Thymus (tissue), 11 donors: ENCODE data around the gene WDR64. TPM values are rescaled to one million over a fixed set of nuclear protein-coding genes. Genes with fewer than 3 reads are reported as not detected.
"Not testable (repeated sequence)": the region's sequence is repeated elsewhere in the genome, so short reads cannot be mapped to it uniquely, and the experiment has no call there.

Source experiments
- DNase-seq, 9 donors: peaks; one replicate each; pipeline ENCODE4 v3.0.0-alpha.2; 2013; ENCODE audit warnings: low spot score in 9 of 9, low read depth in 6 of 9, missing footprints in 1 of 9
- H3K27ac ChIP-seq, 2 donors: one replicate each; pipeline ENCODE4 v1.5.1; 2013; ENCODE audit warnings: control low read depth in 1 of 2, low read depth in 1 of 2, low read length in 1 of 2, mild to moderate bottlenecking in 1 of 2, moderate library complexity in 1 of 2
- H3K27me3 ChIP-seq, 2 donors: one replicate each; pipeline ENCODE4 v1.5.1; 2013; ENCODE audit warnings: low read length in 1 of 2; ENCODE audit not compliant: control insufficient read depth in 2 of 2, insufficient read depth in 1 of 2
- H3K36me3 ChIP-seq, 2 donors: one replicate each; pipeline ENCODE4 v1.5.1; 2013; ENCODE audit warnings: low read length in 1 of 2, mild to moderate bottlenecking in 1 of 2, moderate library complexity in 1 of 2; ENCODE audit not compliant: control insufficient read depth in 2 of 2, insufficient read depth in 2 of 2
- H3K4me1 ChIP-seq, 2 donors: one replicate each; pipeline ENCODE4 v1.5.1; 2013; ENCODE audit warnings: low read length in 2 of 2; ENCODE audit not compliant: control insufficient read depth in 2 of 2, insufficient read depth in 2 of 2
- H3K4me3 ChIP-seq, 2 donors: one replicate each; pipeline ENCODE4 v1.5.1; 2013; ENCODE audit warnings: low read length in 2 of 2, control low read depth in 1 of 2, mild to moderate bottlenecking in 1 of 2
- H3K9me3 ChIP-seq, 2 donors: one replicate each; pipeline ENCODE4 v1.5.1; 2013; ENCODE audit warnings: low read length in 1 of 2, mild to moderate bottlenecking in 1 of 2; ENCODE audit not compliant: control insufficient read depth in 2 of 2, insufficient read depth in 1 of 2
- WGBS: extraction: QIAGEN DNeasy Blood & Tissue Kit; methylation state at CpG from one replicate; pipeline ENCODE4 v1.1.7; 2013; 5-methylcytosine and 5-hydroxymethylcytosine counted together
- polyA plus RNA-seq: library from polyadenylated mRNA; stranded (reverse); fragments of 200-250 nt; gene quantifications from one replicate; pipeline ENCODE4 v1.2.3, GENCODE V29; 2013
- total RNA-seq: library from RNA; stranded (reverse); fragments of 120-200 nt; gene quantifications from one replicate; pipeline ENCODE4 v1.2.4, GENCODE V29; 2013
- donor health status: healthy.

Gene WDR64
- total and polyA plus RNA-seq, 2 donors = 0.14 TPM

DNA sequence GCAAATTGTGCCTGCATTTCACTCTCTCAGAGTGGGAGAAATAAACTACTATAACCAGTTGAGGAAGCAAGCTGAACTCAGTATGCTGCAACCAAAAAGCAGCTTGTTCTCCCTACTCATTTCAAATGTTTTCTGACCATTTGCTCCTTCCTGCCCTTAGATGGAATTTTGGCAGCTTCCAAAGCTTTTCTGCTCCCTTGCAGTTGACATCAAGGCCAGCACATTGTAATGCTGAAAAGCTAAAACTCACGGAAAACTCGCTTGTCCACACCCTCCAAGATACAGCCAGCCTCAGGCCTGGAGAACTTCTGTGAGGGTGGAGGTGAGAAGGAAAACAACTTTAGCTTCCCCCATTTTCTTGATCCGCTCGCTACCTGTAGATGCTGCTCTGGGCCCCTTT, 6.9 kb upstream of the WDR64 start:
- Histone ChIP-seq H3K27me3 (no peaks in the 10 kb centered on the region), H3K4me3 (no peak overlapping the region), H3K4me1 (peaks cover 0 to 6% of the 10 kb centered on the region in 2 donors), H3K9me3 (no peaks in the 10 kb centered on the region), H3K27ac (no peak overlapping the region), H3K36me3 (no peaks in the 10 kb centered on the region)
- 95% methylated on average over 4 of the region's 4 CpGs for WGBS
- DNase-seq = no peak

DNA sequence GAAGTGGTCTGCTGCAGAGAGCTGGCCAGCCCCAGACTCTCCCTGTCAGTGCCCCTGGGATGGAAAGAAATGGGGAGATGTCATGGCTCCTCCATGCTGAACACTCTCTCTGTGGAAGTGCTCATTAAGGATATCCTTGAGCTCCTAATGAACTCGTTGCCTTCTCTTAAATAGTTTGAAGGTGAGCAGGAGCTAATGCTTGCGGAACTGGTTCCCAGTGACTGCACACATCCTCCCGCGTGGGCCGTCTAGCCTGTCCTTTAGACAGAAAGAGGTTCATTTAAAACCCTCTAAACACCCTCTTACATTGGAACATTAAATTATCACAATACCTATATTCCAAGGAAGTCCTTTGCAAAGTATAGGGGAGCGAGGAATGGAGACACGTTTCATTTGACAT, 5.9 kb upstream of the WDR64 start:
- no peaks in the 10 kb centered on the region for H3K9me3 ChIP-seq
- H3K4me1 ChIP-seq = no peaks in the 10 kb centered on the region
- no peaks in the 10 kb centered on the region for H3K27me3 ChIP-seq
- H3K27ac ChIP-seq = no peak overlapping the region
- 97% methylated on average over 7 of the region's 7 CpGs for WGBS
- H3K4me3 ChIP-seq = no peak overlapping the region
- H3K36me3 ChIP-seq = no peaks in the 10 kb centered on the region
- no peak for DNase-seq

DNA sequence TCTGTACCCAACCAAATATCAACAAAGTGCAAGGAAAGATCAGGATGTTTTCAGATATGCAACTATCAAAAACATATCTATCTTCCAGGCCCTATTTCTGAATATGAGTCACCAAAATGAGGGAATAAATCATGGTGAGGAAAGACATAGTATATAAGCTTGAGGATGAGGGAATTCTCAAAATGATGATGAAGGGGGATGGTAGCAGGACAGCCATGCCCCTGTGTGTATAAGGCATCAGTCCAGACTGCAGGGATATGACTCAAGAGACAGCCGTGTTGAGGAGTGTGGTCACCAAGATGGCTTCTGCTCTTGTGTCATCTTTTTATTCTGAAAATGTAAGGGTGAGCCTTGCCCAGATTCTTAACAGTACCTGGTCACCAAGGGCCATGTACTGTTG, 4.4 kb upstream of the WDR64 start:
- no peaks in the 10 kb centered on the region for H3K9me3 ChIP-seq
- no peaks in the 10 kb centered on the region for H3K36me3 ChIP-seq
- no peaks in the 10 kb centered on the region for H3K4me1 ChIP-seq
- no peak for DNase-seq
- H3K27me3 ChIP-seq = no peaks in the 10 kb centered on the region
- WGBS = 93% methylated on average over 1 of the region's 1 CpG
- H3K4me3 ChIP-seq = no peak overlapping the region
- no peak overlapping the region for H3K27ac ChIP-seq

DNA sequence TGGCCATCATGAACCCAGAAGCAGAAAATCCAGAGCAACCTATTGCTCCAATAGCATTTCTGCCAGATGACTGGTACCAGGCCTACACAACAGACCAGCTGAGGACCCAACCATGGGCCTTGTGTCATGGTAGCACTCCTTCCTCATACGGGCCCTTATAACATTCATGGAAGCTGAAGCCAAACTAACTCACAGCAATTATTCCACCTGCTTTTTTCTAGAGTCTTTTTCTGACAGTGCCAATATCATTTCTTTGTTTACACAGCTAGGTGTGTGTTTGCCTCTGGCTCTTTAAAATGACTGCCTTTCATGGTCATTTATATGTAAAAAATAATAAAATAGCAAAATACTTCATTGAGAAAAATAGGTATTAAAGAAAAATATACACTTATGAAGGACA, 3.9 kb upstream of the WDR64 start:
- Histone ChIP-seq H3K4me3 (no peak overlapping the region), H3K27ac (no peak overlapping the region), H3K27me3 (no peaks in the 10 kb centered on the region), H3K36me3 (no peaks in the 10 kb centered on the region), H3K9me3 (no peaks in the 10 kb centered on the region), H3K4me1 (no peaks in the 10 kb centered on the region)
- WGBS = 99% methylated on average over 1 of the region's 1 CpG
- DNase-seq = no peak

DNA sequence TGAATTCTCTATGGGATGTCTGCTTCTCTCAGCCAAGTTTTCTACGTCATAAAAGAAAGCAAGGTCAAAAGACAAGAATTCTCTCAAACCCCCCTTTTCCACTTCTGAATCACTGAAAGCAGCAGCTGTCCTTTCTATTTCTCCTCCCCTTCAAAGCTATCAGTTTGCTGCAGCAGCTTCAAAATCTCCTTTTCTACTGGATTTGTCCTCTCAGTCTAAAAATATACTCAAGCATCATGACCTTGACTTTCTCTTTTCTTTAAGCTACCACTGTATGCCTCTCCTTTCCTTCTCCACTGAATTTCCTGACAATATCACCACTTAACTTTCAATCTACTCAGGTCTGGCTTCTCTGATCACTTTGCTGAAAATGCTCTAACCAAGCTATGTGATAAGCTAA, 1.9 kb downstream of the WDR64 start:
- H3K36me3 ChIP-seq = no peaks in the 10 kb centered on the region
- H3K4me3 ChIP-seq = no peak overlapping the region
- no peaks in the 10 kb centered on the region for H3K4me1 ChIP-seq
- H3K27me3 ChIP-seq = no peaks in the 10 kb centered on the region
- 95% methylated on average over 1 of the region's 1 CpG for WGBS
- H3K9me3 ChIP-seq = no peaks in the 10 kb centered on the region
- DNase-seq = no peak
- H3K27ac ChIP-seq = no peak overlapping the region

DNA sequence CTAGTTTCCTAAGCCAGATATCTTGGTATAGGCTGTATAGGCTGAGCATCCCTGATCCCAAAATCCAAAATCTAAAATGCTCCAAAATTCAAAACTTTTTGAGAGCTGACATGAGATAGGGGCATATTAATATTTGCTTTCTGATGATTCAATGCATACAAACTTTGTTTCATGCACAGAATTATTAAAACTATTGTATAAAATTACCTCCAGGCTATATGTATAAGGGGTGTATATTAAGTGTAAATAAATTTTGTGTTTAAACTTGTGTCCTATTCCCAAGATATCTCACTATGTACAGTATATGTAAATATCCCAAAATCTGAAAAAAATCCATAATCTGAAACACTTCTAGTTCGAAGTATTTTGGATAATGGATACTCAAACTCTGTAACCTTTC, 2.6 kb downstream of the WDR64 start:
- Histone ChIP-seq H3K27ac (no peak overlapping the region), H3K36me3 (no peaks in the 10 kb centered on the region)
- 93% methylated on average over 1 of the region's 1 CpG for WGBS

DNA sequence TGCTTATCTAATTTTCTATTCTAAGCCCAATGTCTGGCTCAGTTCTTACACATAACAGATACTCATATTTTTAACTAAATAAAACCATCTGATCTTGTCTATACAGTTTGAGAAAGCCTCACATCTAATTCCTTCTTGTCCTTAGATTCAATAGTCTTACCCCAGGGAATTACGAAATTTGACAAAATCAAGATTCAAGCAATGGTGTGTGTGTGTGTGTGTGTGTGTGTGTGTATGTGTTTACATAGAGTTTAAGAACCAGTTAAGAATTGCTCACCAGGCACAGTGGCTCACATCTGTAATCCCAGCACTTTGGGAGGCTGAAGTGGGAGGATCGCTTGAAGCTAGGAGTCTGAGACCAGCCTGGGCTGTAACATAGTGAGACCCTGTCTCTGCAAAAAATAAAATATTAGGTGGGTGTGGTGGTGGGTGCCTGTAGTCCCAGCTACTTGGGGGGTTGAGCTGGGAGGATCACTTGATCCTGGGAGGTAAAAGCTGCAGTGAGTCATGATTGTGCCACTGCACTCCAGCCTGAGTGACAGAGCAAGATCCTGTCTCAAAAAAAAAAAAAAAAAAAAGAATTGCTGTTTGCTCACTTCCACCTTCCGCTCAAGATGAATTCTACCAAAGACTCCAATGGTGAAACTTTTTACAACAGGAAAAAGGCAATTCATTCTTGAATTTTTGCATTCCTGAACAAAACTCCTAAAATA, 6.2 kb downstream of the WDR64 start:
- Histone ChIP-seq H3K36me3 (no peaks in the 10 kb centered on the region), H3K4me3 (no peak overlapping the region), H3K27me3 (no peaks in the 10 kb centered on the region), H3K27ac (no peak overlapping the region), H3K4me1 (no peaks in the 10 kb centered on the region), H3K9me3 (no peaks in the 10 kb centered on the region)
- WGBS = 99% methylated on average over 3 of the region's 3 CpGs
- no peak for DNase-seq

More for the DNA sequence above, 2.6 kb downstream of the WDR64 start:
- Histone ChIP-seq H3K4me3 (no peak overlapping the region), H3K27me3 (no peaks in the 10 kb centered on the region), H3K4me1 (no peaks in the 10 kb centered on the region), H3K9me3 (no peaks in the 10 kb centered on the region)
- DNase-seq = no peak

DNA sequence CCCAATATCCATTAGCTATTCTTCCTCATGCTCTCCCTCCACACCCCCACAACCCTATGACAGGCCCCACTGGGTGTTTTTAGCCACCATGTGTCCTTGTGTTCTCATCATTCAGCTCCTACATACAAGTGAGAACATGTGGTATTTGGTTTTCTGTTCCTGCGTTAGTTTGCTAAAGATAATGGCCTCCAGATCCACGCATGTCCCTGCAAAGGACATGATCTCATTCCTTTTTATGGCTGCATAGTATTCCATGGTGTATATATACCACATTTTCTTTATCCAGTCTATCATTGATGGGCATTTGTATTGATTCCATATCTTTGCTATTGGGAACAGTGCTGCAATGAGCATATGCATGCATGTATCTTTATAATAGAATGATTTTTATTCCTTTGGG, 6.9 kb downstream of the WDR64 start:
- H3K4me1 ChIP-seq, H3K27me3 ChIP-seq, H3K36me3 ChIP-seq, H3K27ac ChIP-seq, DNase-seq, H3K9me3 ChIP-seq, H3K4me3 ChIP-seq: not testable (repeated sequence)
- WGBS = 96% methylated on average over 2 of the region's 2 CpGs

DNA sequence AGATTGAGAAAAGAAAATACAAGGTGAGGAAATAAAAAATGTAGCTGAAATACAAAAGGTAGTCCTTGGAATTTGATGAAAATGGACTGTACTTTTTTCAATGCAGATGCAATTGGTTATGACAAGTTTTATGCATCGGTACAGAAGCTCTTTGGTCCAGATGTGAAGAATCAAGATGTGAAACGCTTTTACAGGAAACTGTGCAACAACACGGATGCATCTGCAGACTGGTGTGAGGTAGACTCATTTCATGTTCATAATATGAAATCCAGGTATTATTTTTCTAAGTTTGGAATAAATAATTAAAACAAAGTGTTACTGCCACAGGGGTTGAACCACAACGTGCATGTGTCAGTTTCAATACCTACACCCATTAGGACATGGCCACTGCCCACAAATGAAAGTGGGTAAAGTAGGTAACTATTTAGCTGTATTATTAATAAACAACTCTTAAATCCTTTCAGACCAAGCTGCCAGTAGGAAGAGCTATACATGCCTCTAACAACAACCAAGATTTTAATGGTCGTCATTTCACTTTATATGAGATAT, 8.4 kb downstream of the WDR64 start:
- no peak overlapping the region for H3K27ac ChIP-seq
- H3K36me3 ChIP-seq = no peaks in the 10 kb centered on the region
- 96% methylated on average over 5 of the region's 5 CpGs for WGBS
- H3K4me3 ChIP-seq = no peak overlapping the region
- H3K27me3 ChIP-seq = no peaks in the 10 kb centered on the region
- H3K9me3 ChIP-seq = no peaks in the 10 kb centered on the region
- H3K4me1 ChIP-seq = no peaks in the 10 kb centered on the region
- DNase-seq = no peak
